ENCODE measurements around the gene CLEC2D. TPM values are rescaled to one million over a fixed set of nuclear protein-coding genes. Genes with fewer than 3 reads are reported as not detected.
A peak's percentile ranks its signal among the peaks of the same experiment; 100 is the strongest.
"Not testable (repeated sequence)": the region's sequence is repeated elsewhere in the genome, so short reads cannot be mapped to it uniquely, and the experiment has no call there.

CLEC2D gene
- total and polyA plus RNA-seq, 9 donors = 3.9 to 11.4 (median 6.1) TPM

DNA sequence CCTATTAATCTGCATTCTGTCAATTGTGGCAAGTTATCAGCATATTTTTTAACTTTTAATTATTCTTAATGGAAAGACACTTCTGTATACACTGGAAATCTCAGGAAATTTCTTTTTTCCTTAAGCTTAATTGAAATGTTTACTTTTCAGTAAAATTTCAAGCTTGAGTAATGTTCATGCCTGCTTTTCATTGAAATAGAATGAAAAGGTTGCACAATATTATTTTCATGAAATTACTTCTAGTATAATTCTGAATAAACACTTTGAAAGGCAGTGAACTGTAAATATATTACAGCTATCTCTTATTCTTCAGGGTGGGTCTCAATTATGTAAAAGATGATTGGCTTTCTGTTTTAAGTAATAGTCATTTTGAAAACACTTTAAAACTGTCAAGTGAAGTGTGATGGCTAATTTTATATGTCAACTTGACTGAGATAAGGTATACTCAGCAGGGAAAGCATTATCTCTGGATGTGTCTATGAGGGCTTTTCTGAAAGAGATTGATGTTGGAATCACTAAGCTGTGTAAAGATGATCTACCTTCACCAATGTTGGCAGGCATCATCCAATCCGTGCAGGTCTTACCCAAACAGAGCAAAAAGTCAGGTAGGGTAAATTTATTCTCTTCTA is 29.9 kb downstream of the CLEC2D start:
- peaks cover 2% of the 10 kb centered on the region for H3K9me3 ChIP-seq (replicated peaks; ENCODE audit: control insufficient read depth, low read depth, low read length)
- no peaks in the 10 kb centered on the region for H3K27me3 ChIP-seq (ENCODE audit: control insufficient read depth, insufficient read depth, low read length)
- no peaks in the 10 kb centered on the region for H3K4me1 ChIP-seq (ENCODE audit: control insufficient read depth, insufficient read depth, low read length)
- WGBS (ENCODE audit: insufficient coverage) = no CpG with 5 or more reads among the region's 1 CpG
- no peak for DNase-seq
- H3K4me3 ChIP-seq (ENCODE audit: low read length) = no peak overlapping the region
- H3K36me3 ChIP-seq (ENCODE audit: control insufficient read depth, insufficient read depth, low read length) = peaks cover 4% of the 10 kb centered on the region
- peak overlapping the region; percentile 38 for H3K27ac ChIP-seq (ENCODE audit: low read length)

DNA sequence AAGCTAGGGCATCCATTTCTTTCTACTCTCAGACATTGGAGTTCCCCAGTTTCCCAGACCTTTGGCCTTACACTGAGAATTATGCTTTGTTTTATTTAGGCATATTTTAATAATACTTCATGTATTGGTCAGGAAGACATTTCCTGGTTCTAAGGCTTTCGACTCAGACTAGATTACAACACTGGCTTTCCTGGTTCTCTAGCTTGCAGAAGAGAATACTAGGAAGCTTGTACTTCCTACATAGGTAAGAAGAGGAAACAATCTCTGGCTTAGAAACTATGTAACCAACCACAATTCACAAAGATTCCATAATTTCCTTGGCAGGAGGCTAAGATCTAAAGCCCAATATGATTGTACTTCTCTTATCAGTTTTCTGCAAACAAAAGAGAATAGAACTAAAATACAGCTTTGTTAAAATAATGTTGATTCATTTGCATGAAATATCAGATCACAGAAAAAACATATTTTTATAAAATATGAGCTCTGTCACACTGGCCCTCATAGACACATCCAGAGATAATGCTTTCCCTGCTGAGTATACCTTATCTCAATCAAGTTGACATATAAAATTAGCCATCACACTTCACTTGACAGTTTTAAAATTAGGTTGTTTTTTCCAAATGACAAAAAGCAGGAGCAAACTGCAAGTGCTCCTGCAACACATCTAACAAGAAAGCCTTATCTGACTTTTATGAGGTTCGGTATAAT is 30.5 kb downstream of the CLEC2D start:
- peak; percentile 15 for DNase-seq
- Histone ChIP-seq H3K4me1 (ENCODE audit: control insufficient read depth, insufficient read depth, low read length) (no peaks in the 10 kb centered on the region), H3K27me3 (ENCODE audit: control insufficient read depth, insufficient read depth, low read length) (no peaks in the 10 kb centered on the region), H3K36me3 (ENCODE audit: control insufficient read depth, insufficient read depth, low read length) (peaks cover 1% of the 10 kb centered on the region), H3K27ac (ENCODE audit: low read length) (peak overlapping the region; percentile 38), H3K4me3 (ENCODE audit: low read length) (no peak overlapping the region), H3K9me3 (replicated peaks; ENCODE audit: control insufficient read depth, low read depth, low read length) (peaks cover 2% of the 10 kb centered on the region)
- 80% methylated on average over 1 of the region's 2 CpGs for WGBS (ENCODE audit: insufficient coverage)

DNA sequence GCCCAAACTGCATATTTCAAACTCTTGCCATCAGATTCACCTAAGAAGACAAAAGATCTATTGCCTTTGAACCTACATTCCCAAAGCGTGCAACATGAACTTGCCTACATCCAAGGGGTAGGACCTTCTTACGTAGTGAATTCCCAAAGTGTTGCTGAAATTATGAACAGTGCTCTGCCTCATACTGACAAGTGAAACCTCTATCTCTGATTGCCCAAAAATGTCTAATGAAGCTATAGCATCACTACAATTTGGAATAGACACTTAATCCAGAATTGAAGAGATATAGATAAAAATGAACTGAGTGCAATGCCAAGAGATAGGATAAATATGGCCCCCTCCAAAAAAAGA is 31.1 kb downstream of the CLEC2D start:
- WGBS (ENCODE audit: insufficient coverage) = 75% methylated on average over 1 of the region's 2 CpGs
- Histone ChIP-seq H3K27me3 (ENCODE audit: control insufficient read depth, insufficient read depth, low read length) (no peaks in the 10 kb centered on the region), H3K27ac (ENCODE audit: low read length) (no peak overlapping the region)

GRCh38 chr12:9701380-9702154 is 32.1 kb downstream of the CLEC2D start:
- Histone ChIP-seq H3K27me3 (ENCODE audit: control insufficient read depth, insufficient read depth, low read length) (no peaks in the 10 kb centered on the region), H3K36me3 (ENCODE audit: control insufficient read depth, insufficient read depth, low read length) (no peaks in the 10 kb centered on the region), H3K4me1 (ENCODE audit: control insufficient read depth, insufficient read depth, low read length) (no peaks in the 10 kb centered on the region), H3K4me3 (ENCODE audit: low read length) (no peak overlapping the region), H3K27ac (ENCODE audit: low read length) (no peak overlapping the region), H3K9me3 (replicated peaks; ENCODE audit: control insufficient read depth, low read depth, low read length) (peaks cover 2% of the 10 kb centered on the region)
- no peak for DNase-seq
- 71% methylated on average over 1 of the region's 1 CpG for WGBS (ENCODE audit: insufficient coverage)

More for the DNA sequence above, 31.1 kb downstream of the CLEC2D start:
- H3K4me3 ChIP-seq (ENCODE audit: low read length) = no peak overlapping the region
- no peaks in the 10 kb centered on the region for H3K36me3 ChIP-seq (ENCODE audit: control insufficient read depth, insufficient read depth, low read length)
- DNase-seq = no peak
- no peaks in the 10 kb centered on the region for H3K4me1 ChIP-seq (ENCODE audit: control insufficient read depth, insufficient read depth, low read length)
- H3K9me3 ChIP-seq (replicated peaks; ENCODE audit: control insufficient read depth, low read depth, low read length) = peaks cover 2% of the 10 kb centered on the region

- Histone ChIP-seq H3K27ac (ENCODE audit: low read length) (no peak overlapping the region), H3K27me3 (ENCODE audit: control insufficient read depth, insufficient read depth, low read length) (no peaks in the 10 kb centered on the region), H3K9me3 (replicated peaks; ENCODE audit: control insufficient read depth, low read depth, low read length) (no peaks in the 10 kb centered on the region), H3K36me3 (ENCODE audit: control insufficient read depth, insufficient read depth, low read length) (no peaks in the 10 kb centered on the region), H3K4me1 (ENCODE audit: control insufficient read depth, insufficient read depth, low read length) (no peaks in the 10 kb centered on the region), H3K4me3 (ENCODE audit: low read length) (no peak overlapping the region)
- no CpG with 5 or more reads among the region's 3 CpGs for WGBS (ENCODE audit: insufficient coverage)
- DNase-seq = no peak
Observed at GRCh38 chr12:9702255-9702654, 32.7 kb downstream of the CLEC2D start.

DNA sequence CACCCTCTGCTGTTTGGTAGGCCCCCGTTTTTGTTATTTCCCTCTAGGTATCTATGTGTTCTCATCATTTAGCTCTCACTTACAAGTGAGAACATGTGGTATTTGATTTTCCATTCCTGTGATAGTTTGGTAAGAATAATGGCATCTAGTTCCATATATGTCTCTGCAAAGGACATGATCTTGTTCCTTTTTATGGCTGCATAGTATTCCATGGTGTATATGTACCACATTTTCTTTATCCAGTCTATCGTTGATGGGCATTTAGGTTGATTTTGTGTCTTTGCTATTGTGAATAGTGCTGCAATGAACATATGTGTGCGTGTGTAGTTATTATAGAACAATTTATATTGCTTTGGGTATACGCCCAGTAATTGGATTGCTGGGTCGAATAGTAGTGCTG is 35.0 kb downstream of the CLEC2D start:
- not testable (repeated sequence) for DNase-seq; H3K9me3 ChIP-seq (replicated peaks; ENCODE audit: control insufficient read depth, low read depth, low read length); H3K4me3 ChIP-seq (ENCODE audit: low read length); H3K4me1 ChIP-seq (ENCODE audit: control insufficient read depth, insufficient read depth, low read length); H3K36me3 ChIP-seq (ENCODE audit: control insufficient read depth, insufficient read depth, low read length); H3K27me3 ChIP-seq (ENCODE audit: control insufficient read depth, insufficient read depth, low read length); H3K27ac ChIP-seq (ENCODE audit: low read length)
- no CpG with 5 or more reads among the region's 5 CpGs for WGBS (ENCODE audit: insufficient coverage)

DNA sequence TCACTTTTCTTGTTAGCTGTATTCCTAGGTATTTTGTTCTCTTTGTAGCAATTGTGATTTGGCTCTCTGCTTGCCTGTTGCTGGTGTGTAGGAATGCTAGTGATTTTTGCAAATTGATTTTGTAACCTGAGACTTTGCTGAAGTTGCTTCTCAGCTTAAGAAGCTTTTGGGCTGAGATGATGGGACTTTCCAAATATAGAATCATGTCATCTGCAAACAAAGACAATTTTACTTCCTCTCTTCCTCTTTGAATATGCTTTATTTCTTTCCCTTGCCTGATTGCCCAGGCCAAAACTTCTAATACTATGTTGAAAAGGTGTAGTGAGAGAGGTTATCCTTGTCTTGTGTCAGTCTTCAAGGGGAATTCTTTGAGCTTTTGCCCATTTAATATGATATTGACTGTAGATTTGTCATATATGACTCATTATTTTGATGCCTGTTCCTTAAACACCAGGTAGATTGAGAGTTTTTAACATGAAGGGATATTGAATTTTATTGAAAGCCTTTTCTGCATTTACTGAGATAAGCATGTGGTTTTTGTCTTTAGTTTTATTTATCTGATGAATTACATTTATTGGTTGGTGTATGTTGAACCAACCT is 36.7 kb downstream of the CLEC2D start:
- no peaks in the 10 kb centered on the region for H3K9me3 ChIP-seq (replicated peaks; ENCODE audit: control insufficient read depth, low read depth, low read length)
- H3K4me3 ChIP-seq (ENCODE audit: low read length) = no peak overlapping the region
- no peaks in the 10 kb centered on the region for H3K4me1 ChIP-seq (ENCODE audit: control insufficient read depth, insufficient read depth, low read length)
- no peaks in the 10 kb centered on the region for H3K27me3 ChIP-seq (ENCODE audit: control insufficient read depth, insufficient read depth, low read length)
- DNase-seq = no peak
- no peak overlapping the region for H3K27ac ChIP-seq (ENCODE audit: low read length)
- no peaks in the 10 kb centered on the region for H3K36me3 ChIP-seq (ENCODE audit: control insufficient read depth, insufficient read depth, low read length)

DNA sequence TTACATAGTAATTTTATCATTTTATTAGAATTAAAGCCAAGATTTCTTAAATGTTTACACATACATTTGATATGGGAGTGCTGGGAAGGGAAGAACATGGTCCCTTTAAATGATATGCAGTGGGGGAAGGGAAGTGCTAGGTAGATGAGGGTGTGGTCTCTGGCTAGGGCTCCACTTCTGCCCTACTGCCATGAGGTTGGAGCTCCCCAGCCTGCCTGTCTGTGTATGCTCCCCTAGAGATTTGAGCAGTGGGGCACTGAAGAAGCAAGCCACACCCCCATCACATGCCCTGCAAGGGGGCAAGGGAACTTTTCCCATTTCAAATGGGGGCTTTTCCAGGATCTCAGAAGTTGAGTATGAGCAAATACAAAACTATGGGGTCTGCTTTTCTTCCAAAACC is 37.8 kb downstream of the CLEC2D start:
- DNase-seq = no peak
- H3K27me3 ChIP-seq (ENCODE audit: control insufficient read depth, insufficient read depth, low read length) = no peaks in the 10 kb centered on the region
- no peak overlapping the region for H3K27ac ChIP-seq (ENCODE audit: low read length)
- no peaks in the 10 kb centered on the region for H3K9me3 ChIP-seq (replicated peaks; ENCODE audit: control insufficient read depth, low read depth, low read length)
- H3K4me1 ChIP-seq (ENCODE audit: control insufficient read depth, insufficient read depth, low read length) = no peaks in the 10 kb centered on the region
- no peaks in the 10 kb centered on the region for H3K36me3 ChIP-seq (ENCODE audit: control insufficient read depth, insufficient read depth, low read length)
- no peak overlapping the region for H3K4me3 ChIP-seq (ENCODE audit: low read length)

GRCh38 chr12:9707864-9708808 is 38.6 kb downstream of the CLEC2D start:
- DNase-seq = peak; percentile 45
- no peaks in the 10 kb centered on the region for H3K4me1 ChIP-seq (ENCODE audit: control insufficient read depth, insufficient read depth, low read length)
- no peaks in the 10 kb centered on the region for H3K27me3 ChIP-seq (ENCODE audit: control insufficient read depth, insufficient read depth, low read length)
- H3K4me3 ChIP-seq (ENCODE audit: low read length) = no peak overlapping the region
- no peak overlapping the region for H3K27ac ChIP-seq (ENCODE audit: low read length)
- H3K9me3 ChIP-seq (replicated peaks; ENCODE audit: control insufficient read depth, low read depth, low read length) = no peaks in the 10 kb centered on the region
- 22% methylated on average over 3 of the region's 12 CpGs for WGBS (ENCODE audit: insufficient coverage)
- no peaks in the 10 kb centered on the region for H3K36me3 ChIP-seq (ENCODE audit: control insufficient read depth, insufficient read depth, low read length)

All from muscle of leg (tissue), 11 donors.